Activated gamma-delta T cell (primary cell): ENCODE measurements around the gene KRTCAP2.
"Not testable (repeated sequence)": the region's sequence is repeated elsewhere in the genome, so short reads cannot be mapped to it uniquely, and the experiment has no call there.

Experiments used
- DNase-seq: peaks from one replicate; lab custom pipeline; 2025; lab: John Stamatoyannopoulos, UW
- total RNA-seq, 2 donors: gene quantifications; one replicate each; lab custom pipeline; 2026; lab: John Stamatoyannopoulos, UW

KRTCAP2 gene
- 7.8 to 9.4 reads per million in 2 donors for total RNA-seq

GRCh38 chr1:155172732-155173477 is at the start of gene KRTCAP2:
Gene KRTCAP2, minus strand, starts transcription at chr1:155173304. Its CDS starts 80 bp downstream, at chr1:155173224.
- peak; percentile 75 for DNase-seq

- not testable (repeated sequence) for DNase-seq
Observed at GRCh38 chr1:155220211-155220965, 47.3 kb upstream of the KRTCAP2 start.

- no peak for DNase-seq
Observed at GRCh38 chr1:155219592-155220031, 46.5 kb upstream of the KRTCAP2 start.

GRCh38 chr1:155218854-155219591 is 45.9 kb upstream of the KRTCAP2 start:
- no peak for DNase-seq

- not testable (repeated sequence) for DNase-seq
Observed at GRCh38 chr1:155214702-155215101, 41.6 kb upstream of the KRTCAP2 start.

GRCh38 chr1:155212051-155212440 is 38.9 kb upstream of the KRTCAP2 start:
- not testable (repeated sequence) for DNase-seq

GRCh38 chr1:155211381-155212050 is 38.4 kb upstream of the KRTCAP2 start:
- not testable (repeated sequence) for DNase-seq

GRCh38 chr1:155210314-155211104 is 37.4 kb upstream of the KRTCAP2 start:
- no peak for DNase-seq

- DNase-seq = no peak
Observed at GRCh38 chr1:155209312-155209721, 36.2 kb upstream of the KRTCAP2 start.

- peak; percentile 88 for DNase-seq
Observed at GRCh38 chr1:155208541-155209311, 35.6 kb upstream of the KRTCAP2 start, which contains the start of gene MTX1. Gene MTX1, plus strand, starts transcription at chr1:155208695. Its CDS starts 110 bp downstream, at chr1:155208805.

- DNase-seq = no peak
Observed at GRCh38 chr1:155207806-155208540, 34.9 kb upstream of the KRTCAP2 start, which contains the start of gene THBS3. Gene THBS3, minus strand, starts transcription at chr1:155207897. Its CDS starts 21 bp downstream, at chr1:155207876.

- no peak for DNase-seq
Observed at GRCh38 chr1:155206891-155207805, 34.0 kb upstream of the KRTCAP2 start.

- no peak for DNase-seq
Observed at GRCh38 chr1:155205969-155206593, 33.0 kb upstream of the KRTCAP2 start.

- DNase-seq = no peak
Observed at GRCh38 chr1:155205035-155205434, 31.9 kb upstream of the KRTCAP2 start.

- DNase-seq = no peak
Observed at GRCh38 chr1:155202731-155203515, 29.8 kb upstream of the KRTCAP2 start.

GRCh38 chr1:155202198-155202597 is 29.1 kb upstream of the KRTCAP2 start:
- DNase-seq = no peak

GRCh38 chr1:155200920-155201319 is 27.8 kb upstream of the KRTCAP2 start:
- DNase-seq = no peak
